Measurements from ENCODE around the gene TPM3.

GRCh38 chr1:154191990-154192461, at the start of gene TPM3:
- TF ChIP-seq CTCF (conservative IDR thresholded peaks at IDR 0.05 in 1 of 2, IDR thresholded peaks at IDR 0.05 in 1 of 2; ENCODE audit: low read depth in 1 of 2, low read length in 2 of 2) (no peak), EZH2 (IDR thresholded peaks at IDR 0.05; ENCODE audit: low read length, missing control alignments) (no peak)

Measured in fibroblast of lung (primary cell).